ENCODE results near the gene CCDC187.

Gene CCDC187

GRCh38 chr9:136218271-136218670 lies 85.6 kb downstream of the CCDC187 start:
- Histone ChIP-seq H3K9ac (ENCODE audit: low read depth in 1 of 2, low read length in 2 of 2) (no peak overlapping the region), H3K4me1 (ENCODE audit: control insufficient read depth in 2 of 2, insufficient read depth in 2 of 2, low read length in 2 of 2) (no peaks in the 10 kb centered on the region), H3K4me3 (ENCODE audit: low read length in 2 of 2) (no peak overlapping the region), H3K27me3 (ENCODE audit: control insufficient read depth in 2 of 2, insufficient read depth in 2 of 2, low read length in 2 of 2) (no peaks in the 10 kb centered on the region), H3K36me3 (ENCODE audit: control insufficient read depth in 2 of 2, insufficient read depth in 2 of 2, low read length in 2 of 2) (peaks cover 5 to 48% of the 10 kb centered on the region in 2 donors), H3K9me3 (ENCODE audit: control insufficient read depth in 2 of 2, low read length in 2 of 2) (no peaks in the 10 kb centered on the region), H3K27ac (ENCODE audit: low read depth in 2 of 2, low read length in 2 of 2) (no peak overlapping the region)

GRCh38 chr9:136216541-136217244 lies 87.2 kb downstream of the CCDC187 start:
- H3K9me3 ChIP-seq (ENCODE audit: control insufficient read depth in 2 of 2, low read length in 2 of 2): no peaks in the 10 kb centered on the region
- no peaks in the 10 kb centered on the region for H3K4me1 ChIP-seq (ENCODE audit: control insufficient read depth in 2 of 2, insufficient read depth in 2 of 2, low read length in 2 of 2)
- no peaks in the 10 kb centered on the region for H3K27me3 ChIP-seq (ENCODE audit: control insufficient read depth in 2 of 2, insufficient read depth in 2 of 2, low read length in 2 of 2)
- H3K9ac ChIP-seq (ENCODE audit: low read depth in 1 of 2, low read length in 2 of 2): no peak overlapping the region
- no peak overlapping the region for H3K4me3 ChIP-seq (ENCODE audit: low read length in 2 of 2)
- no peak overlapping the region for H3K27ac ChIP-seq (ENCODE audit: low read depth in 2 of 2, low read length in 2 of 2)
- H3K36me3 ChIP-seq (ENCODE audit: control insufficient read depth in 2 of 2, insufficient read depth in 2 of 2, low read length in 2 of 2): peaks cover 5 to 40% of the 10 kb centered on the region in 2 donors

GRCh38 chr9:136213733-136214132 lies 90.2 kb downstream of the CCDC187 start:
- Histone ChIP-seq H3K9ac (ENCODE audit: low read depth in 1 of 2, low read length in 2 of 2) (no peak overlapping the region), H3K4me3 (ENCODE audit: low read length in 2 of 2) (no peak overlapping the region), H3K9me3 (ENCODE audit: control insufficient read depth in 2 of 2, low read length in 2 of 2) (no peaks in the 10 kb centered on the region), H3K27ac (ENCODE audit: low read depth in 2 of 2, low read length in 2 of 2) (no peak overlapping the region), H3K4me1 (ENCODE audit: control insufficient read depth in 2 of 2, insufficient read depth in 2 of 2, low read length in 2 of 2) (no peaks in the 10 kb centered on the region), H3K36me3 (ENCODE audit: control insufficient read depth in 2 of 2, insufficient read depth in 2 of 2, low read length in 2 of 2) (peaks cover 11 to 38% of the 10 kb centered on the region in 2 donors), H3K27me3 (ENCODE audit: control insufficient read depth in 2 of 2, insufficient read depth in 2 of 2, low read length in 2 of 2) (no peaks in the 10 kb centered on the region)

GRCh38 chr9:136212345-136212950 lies 91.4 kb downstream of the CCDC187 start:
- no peaks in the 10 kb centered on the region for H3K4me1 ChIP-seq (ENCODE audit: control insufficient read depth in 2 of 2, insufficient read depth in 2 of 2, low read length in 2 of 2)
- no peak overlapping the region for H3K27ac ChIP-seq (ENCODE audit: low read depth in 2 of 2, low read length in 2 of 2)
- H3K9me3 ChIP-seq (ENCODE audit: control insufficient read depth in 2 of 2, low read length in 2 of 2): no peaks in the 10 kb centered on the region
- no peaks in the 10 kb centered on the region for H3K27me3 ChIP-seq (ENCODE audit: control insufficient read depth in 2 of 2, insufficient read depth in 2 of 2, low read length in 2 of 2)
- peaks cover 11 to 36% of the 10 kb centered on the region in 2 donors for H3K36me3 ChIP-seq (ENCODE audit: control insufficient read depth in 2 of 2, insufficient read depth in 2 of 2, low read length in 2 of 2)
- H3K9ac ChIP-seq (ENCODE audit: low read depth in 1 of 2, low read length in 2 of 2): no peak overlapping the region
- no peak overlapping the region for H3K4me3 ChIP-seq (ENCODE audit: low read length in 2 of 2)

- Histone ChIP-seq H3K4me1 (ENCODE audit: control insufficient read depth in 2 of 2, insufficient read depth in 2 of 2, low read length in 2 of 2) (no peaks in the 10 kb centered on the region), H3K9ac (ENCODE audit: low read depth in 1 of 2, low read length in 2 of 2) (no peak overlapping the region), H3K4me3 (ENCODE audit: low read length in 2 of 2) (no peak overlapping the region), H3K27me3 (ENCODE audit: control insufficient read depth in 2 of 2, insufficient read depth in 2 of 2, low read length in 2 of 2) (no peaks in the 10 kb centered on the region), H3K9me3 (ENCODE audit: control insufficient read depth in 2 of 2, low read length in 2 of 2) (no peaks in the 10 kb centered on the region), H3K27ac (ENCODE audit: low read depth in 2 of 2, low read length in 2 of 2) (no peak overlapping the region), H3K36me3 (ENCODE audit: control insufficient read depth in 2 of 2, insufficient read depth in 2 of 2, low read length in 2 of 2) (peaks cover 11 to 33% of the 10 kb centered on the region in 2 donors)
Observed at GRCh38 chr9:136211441-136212344, 92.2 kb downstream of the CCDC187 start.

- Histone ChIP-seq H3K4me1 (ENCODE audit: control insufficient read depth in 2 of 2, insufficient read depth in 2 of 2, low read length in 2 of 2) (no peaks in the 10 kb centered on the region), H3K9me3 (ENCODE audit: control insufficient read depth in 2 of 2, low read length in 2 of 2) (no peaks in the 10 kb centered on the region), H3K4me3 (ENCODE audit: low read length in 2 of 2) (no peak overlapping the region), H3K36me3 (ENCODE audit: control insufficient read depth in 2 of 2, insufficient read depth in 2 of 2, low read length in 2 of 2) (peaks cover 11 to 28% of the 10 kb centered on the region in 2 donors), H3K27me3 (ENCODE audit: control insufficient read depth in 2 of 2, insufficient read depth in 2 of 2, low read length in 2 of 2) (no peaks in the 10 kb centered on the region), H3K27ac (ENCODE audit: low read depth in 2 of 2, low read length in 2 of 2) (no peak overlapping the region), H3K9ac (ENCODE audit: low read depth in 1 of 2, low read length in 2 of 2) (no peak overlapping the region)
Observed at GRCh38 chr9:136211006-136211405, 92.9 kb downstream of the CCDC187 start.

GRCh38 chr9:136210276-136210675 lies 93.6 kb downstream of the CCDC187 start:
- Histone ChIP-seq H3K36me3 (ENCODE audit: control insufficient read depth in 2 of 2, insufficient read depth in 2 of 2, low read length in 2 of 2) (peaks cover 11 to 22% of the 10 kb centered on the region in 2 donors), H3K27me3 (ENCODE audit: control insufficient read depth in 2 of 2, insufficient read depth in 2 of 2, low read length in 2 of 2) (peaks cover 0 to 2% of the 10 kb centered on the region in 2 donors), H3K27ac (ENCODE audit: low read depth in 2 of 2, low read length in 2 of 2) (no peak overlapping the region), H3K4me3 (ENCODE audit: low read length in 2 of 2) (no peak overlapping the region), H3K9ac (ENCODE audit: low read depth in 1 of 2, low read length in 2 of 2) (no peak overlapping the region), H3K9me3 (ENCODE audit: control insufficient read depth in 2 of 2, low read length in 2 of 2) (no peaks in the 10 kb centered on the region), H3K4me1 (ENCODE audit: control insufficient read depth in 2 of 2, insufficient read depth in 2 of 2, low read length in 2 of 2) (no peaks in the 10 kb centered on the region)

- peaks cover 1 to 2% of the 10 kb centered on the region in 2 donors for H3K27me3 ChIP-seq (ENCODE audit: control insufficient read depth in 2 of 2, insufficient read depth in 2 of 2, low read length in 2 of 2)
- no peaks in the 10 kb centered on the region for H3K4me1 ChIP-seq (ENCODE audit: control insufficient read depth in 2 of 2, insufficient read depth in 2 of 2, low read length in 2 of 2)
- H3K4me3 ChIP-seq (ENCODE audit: low read length in 2 of 2): no peak overlapping the region
- peaks cover 11 to 20% of the 10 kb centered on the region in 2 donors for H3K36me3 ChIP-seq (ENCODE audit: control insufficient read depth in 2 of 2, insufficient read depth in 2 of 2, low read length in 2 of 2)
- H3K9me3 ChIP-seq (ENCODE audit: control insufficient read depth in 2 of 2, low read length in 2 of 2): no peaks in the 10 kb centered on the region
- H3K9ac ChIP-seq (ENCODE audit: low read depth in 1 of 2, low read length in 2 of 2): no peak overlapping the region
- H3K27ac ChIP-seq (ENCODE audit: low read depth in 2 of 2, low read length in 2 of 2): no peak overlapping the region
Observed at GRCh38 chr9:136209786-136210185, 94.1 kb downstream of the CCDC187 start.

- H3K27me3 ChIP-seq (ENCODE audit: control insufficient read depth in 2 of 2, insufficient read depth in 2 of 2, low read length in 2 of 2): peaks cover 2 to 7% of the 10 kb centered on the region in 2 donors
- H3K9me3 ChIP-seq (ENCODE audit: control insufficient read depth in 2 of 2, low read length in 2 of 2): no peaks in the 10 kb centered on the region
- H3K27ac ChIP-seq (ENCODE audit: low read depth in 2 of 2, low read length in 2 of 2): no peak overlapping the region
- no peak overlapping the region for H3K9ac ChIP-seq (ENCODE audit: low read depth in 1 of 2, low read length in 2 of 2)
- no peak overlapping the region for H3K4me3 ChIP-seq (ENCODE audit: low read length in 2 of 2)
- no peaks in the 10 kb centered on the region for H3K4me1 ChIP-seq (ENCODE audit: control insufficient read depth in 2 of 2, insufficient read depth in 2 of 2, low read length in 2 of 2)
- peaks cover 8 to 15% of the 10 kb centered on the region in 2 donors for H3K36me3 ChIP-seq (ENCODE audit: control insufficient read depth in 2 of 2, insufficient read depth in 2 of 2, low read length in 2 of 2)
Observed at GRCh38 chr9:136209232-136209631, 94.7 kb downstream of the CCDC187 start.

GRCh38 chr9:136208675-136209074 lies 95.2 kb downstream of the CCDC187 start:
- peaks cover 6 to 9% of the 10 kb centered on the region in 2 donors for H3K36me3 ChIP-seq (ENCODE audit: control insufficient read depth in 2 of 2, insufficient read depth in 2 of 2, low read length in 2 of 2)
- H3K9me3 ChIP-seq (ENCODE audit: control insufficient read depth in 2 of 2, low read length in 2 of 2): no peaks in the 10 kb centered on the region
- H3K9ac ChIP-seq (ENCODE audit: low read depth in 1 of 2, low read length in 2 of 2): no peak overlapping the region
- no peak overlapping the region for H3K4me3 ChIP-seq (ENCODE audit: low read length in 2 of 2)
- H3K27me3 ChIP-seq (ENCODE audit: control insufficient read depth in 2 of 2, insufficient read depth in 2 of 2, low read length in 2 of 2): peaks cover 8 to 12% of the 10 kb centered on the region in 2 donors
- no peak overlapping the region for H3K27ac ChIP-seq (ENCODE audit: low read depth in 2 of 2, low read length in 2 of 2)
- H3K4me1 ChIP-seq (ENCODE audit: control insufficient read depth in 2 of 2, insufficient read depth in 2 of 2, low read length in 2 of 2): no peaks in the 10 kb centered on the region
